GM10248 (cell line): ENCODE measurements around the gene OOSP4B.

Source experiments
- CTCF ChIA-PET: fragments of 300-600 bp; sonication (Branson Sonifier 250); formaldehyde crosslinking; extraction: SDS; loops from one replicate; lab custom pipeline; 2021; ENCODE audit warnings: antibody characterized with exemption; lab: Yijun Ruan, JAX
- POLR2A ChIA-PET: fragments of 350-650 bp; sonication (Branson Sonifier 250); formaldehyde crosslinking; extraction: SDS; loops from one replicate; lab custom pipeline; 2020; ENCODE audit warnings: antibody characterized with exemption; lab: Yijun Ruan, JAX
- DNase-seq: peaks from one replicate; pipeline ENCODE4 v3.0.0; 2012; ENCODE audit errors: extremely low spot score
- TF ChIP-seq, protein P1 (sequence below): IDR thresholded peaks from 2 replicates; pipeline ENCODE4 v1.5.1; 2012; ENCODE audit warnings: mild to moderate bottlenecking, low read depth; ENCODE audit errors: extremely low read depth, missing control alignments, control extremely low read depth

Gene OOSP4B

DNA sequence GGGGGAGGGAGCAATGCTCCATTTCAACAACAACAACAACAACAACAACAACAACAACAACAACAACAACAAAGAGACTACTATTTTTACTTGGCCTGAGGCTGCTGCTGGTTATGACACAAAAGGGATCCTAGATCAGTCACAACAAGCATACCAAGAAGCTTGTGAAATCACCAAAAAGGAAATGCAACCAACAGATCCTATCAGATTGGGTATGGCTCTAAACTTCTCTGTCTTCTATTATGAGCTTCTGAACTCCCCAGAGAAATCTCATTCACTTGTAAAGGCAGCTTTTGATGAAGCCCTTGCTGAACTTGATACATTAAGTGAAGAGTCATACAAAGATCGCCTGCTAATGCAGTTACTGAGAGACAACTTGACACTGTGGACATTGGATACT is 61.0 kb downstream of the OOSP4B start:
- no peak for DNase-seq
- ChIA-PET POLR2A (no interaction called here), CTCF (interaction anchor here (1.0 kb wide), 1 partner anchor 173 kb away, joined by 3 read pairs; no protein-coding TSS in a partner anchor)
- TF ChIP-seq, protein P1, sequence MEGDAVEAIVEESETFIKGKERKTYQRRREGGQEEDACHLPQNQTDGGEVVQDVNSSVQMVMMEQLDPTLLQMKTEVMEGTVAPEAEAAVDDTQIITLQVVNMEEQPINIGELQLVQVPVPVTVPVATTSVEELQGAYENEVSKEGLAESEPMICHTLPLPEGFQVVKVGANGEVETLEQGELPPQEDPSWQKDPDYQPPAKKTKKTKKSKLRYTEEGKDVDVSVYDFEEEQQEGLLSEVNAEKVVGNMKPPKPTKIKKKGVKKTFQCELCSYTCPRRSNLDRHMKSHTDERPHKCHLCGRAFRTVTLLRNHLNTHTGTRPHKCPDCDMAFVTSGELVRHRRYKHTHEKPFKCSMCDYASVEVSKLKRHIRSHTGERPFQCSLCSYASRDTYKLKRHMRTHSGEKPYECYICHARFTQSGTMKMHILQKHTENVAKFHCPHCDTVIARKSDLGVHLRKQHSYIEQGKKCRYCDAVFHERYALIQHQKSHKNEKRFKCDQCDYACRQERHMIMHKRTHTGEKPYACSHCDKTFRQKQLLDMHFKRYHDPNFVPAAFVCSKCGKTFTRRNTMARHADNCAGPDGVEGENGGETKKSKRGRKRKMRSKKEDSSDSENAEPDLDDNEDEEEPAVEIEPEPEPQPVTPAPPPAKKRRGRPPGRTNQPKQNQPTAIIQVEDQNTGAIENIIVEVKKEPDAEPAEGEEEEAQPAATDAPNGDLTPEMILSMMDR, result no peak

DNA sequence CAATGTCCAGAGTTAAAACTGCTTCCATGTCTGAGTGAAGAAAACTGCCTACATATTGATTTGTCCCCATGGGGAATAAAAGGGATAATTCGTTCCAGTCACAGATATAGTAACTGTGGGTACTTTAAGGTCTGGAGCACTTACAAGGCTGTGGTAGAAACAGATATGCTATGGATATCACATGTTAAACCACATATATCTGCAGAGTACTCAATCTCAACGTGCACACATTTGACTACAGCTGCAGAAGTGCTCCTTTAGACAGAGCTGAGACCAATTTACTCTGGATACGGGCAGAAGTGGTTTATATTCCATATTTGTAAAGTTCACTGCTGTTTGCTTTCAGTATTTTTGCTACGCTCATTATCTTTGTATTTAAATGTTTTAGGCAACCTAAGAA is 61.8 kb downstream of the OOSP4B start:
- CTCF ChIA-PET, result no interaction called here
- no peak for DNase-seq
- TF ChIP-seq, protein P1, result no peak
- POLR2A ChIA-PET, result no interaction called here

GRCh38 chr11:60080535-60080934 is 63.6 kb downstream of the OOSP4B start:
- POLR2A ChIA-PET, result no interaction called here
- CTCF ChIA-PET, result no interaction called here
- TF ChIP-seq, protein P1, result no peak
- no peak for DNase-seq
